CD4-positive, alpha-beta T cell (primary cell): ENCODE measurements around the gene CBFA2T3. TPM values are rescaled to one million over a fixed set of nuclear protein-coding genes. Genes with fewer than 3 reads are reported as not detected.
"Not testable (repeated sequence)": the region's sequence is repeated elsewhere in the genome, so short reads cannot be mapped to it uniquely, and the experiment has no call there.

Source experiments
- ATAC-seq: fragments of 200-7000 bp; cut with Tn5 transposase; one replicate; pipeline ENCODE4 v1.10.0; 2022; ENCODE audit warnings: mild to moderate bottlenecking; ENCODE audit not compliant: poor library complexity
- CTCF ChIA-PET: fragments of 350-600 bp; sonication (Branson Sonifier 250); formaldehyde crosslinking; loops from one replicate; lab custom pipeline; 2021; ENCODE audit warnings: antibody characterized with exemption, inconsistent platforms; lab: Charles Lee
- POLR2A ChIA-PET: fragments of 350-600 bp; sonication (Branson Sonifier 250); formaldehyde crosslinking; loops from one replicate; lab custom pipeline; 2021; ENCODE audit warnings: antibody characterized with exemption, inconsistent platforms; lab: Charles Lee
- DNase-seq, 14 experiments: peaks; one replicate each; pipeline ENCODE4 v3.0.0-alpha.2; 2013 to 2020; ENCODE audit warnings: mixed read lengths in 2 of 14
- H3K27ac ChIP-seq, 2 donors: one replicate each; pipeline versions ENCODE4 v1.5.1 to v1.7.0; 2013; ENCODE audit warnings: low read length in 2 of 2, low read depth in 1 of 2, mild to moderate bottlenecking in 1 of 2
- H3K27me3 ChIP-seq, 2 experiments: 1 replicate in 1 of 2; 2 replicates in 1 of 2; pipeline versions ENCODE4 v1.6.1 to v1.7.0; 2013; ENCODE audit warnings: low read length in 2 of 2, control low read depth in 1 of 2, mild to moderate bottlenecking in 1 of 2, moderate library complexity in 1 of 2; ENCODE audit not compliant: insufficient read depth in 2 of 2, control insufficient read depth in 1 of 2
- H3K36me3 ChIP-seq: one replicate; pipeline ENCODE4 v1.6.1; 2013; ENCODE audit warnings: low read length, control low read depth; ENCODE audit not compliant: insufficient read depth
- H3K4me1 ChIP-seq: one replicate; pipeline ENCODE4 v1.6.1; 2013; ENCODE audit warnings: low read length, control low read depth; ENCODE audit not compliant: insufficient read depth
- H3K4me3 ChIP-seq: one replicate; pipeline ENCODE4 v1.5.1; 2013; ENCODE audit warnings: mild to moderate bottlenecking, low read length, moderate library complexity
- H3K9me3 ChIP-seq, 2 experiments: 1 replicate in 1 of 2; 2 replicates in 1 of 2; pipeline versions ENCODE4 v1.6.1 to v1.7.0; 2013; ENCODE audit warnings: low read length in 2 of 2, mild to moderate bottlenecking in 2 of 2, control low read depth in 1 of 2, moderate library complexity in 1 of 2; ENCODE audit not compliant: control insufficient read depth in 1 of 2, insufficient read depth in 1 of 2
- H3K27ac Mint-ChIP-seq: one replicate; pipeline ENCODE4 v1.8.0; 2020; ENCODE audit warnings: mixed read lengths
- H3K27me3 Mint-ChIP-seq: one replicate; pipeline ENCODE4 v1.8.0; 2021; ENCODE audit warnings: mixed read lengths
- H3K36me3 Mint-ChIP-seq: one replicate; pipeline ENCODE4 v1.8.0; 2021; ENCODE audit warnings: low read depth, mixed read lengths
- H3K4me1 Mint-ChIP-seq: one replicate; pipeline ENCODE4 v1.8.0; 2021; ENCODE audit warnings: low read depth, mixed read lengths
- H3K4me3 Mint-ChIP-seq: one replicate; pipeline ENCODE4 v1.8.0; 2020; ENCODE audit warnings: mild to moderate bottlenecking, mixed read lengths
- H3K9me3 Mint-ChIP-seq: one replicate; pipeline ENCODE4 v1.8.0; 2020; ENCODE audit warnings: mixed read lengths
- intact Hi-C, 2 experiments: fragments of 100-400 bp; cut with DNase I in 1 of 2; cut with micrococcal nuclease in 1 of 2; formaldehyde crosslinking; loops; one replicate each; pipeline versions ENCODE4 v1.15.1 to v1.9.0; 2023 to 2025; cut with DNase I, micrococcal nuclease
- total RNA-seq, 174 experiments: library from RNA in 2 of 174; stranded (reverse) in 2 of 174; gene quantifications; one replicate each; pipeline ENCODE4 v1.2.3 and lab custom pipeline; 2021 to 2026
- TF ChIP-seq, protein P1 (sequence below): fragments of 200-600 bp; IDR thresholded peaks from one replicate; pipeline ENCODE4 v1.8.0; 2022; ENCODE audit warnings: antibody characterized with exemption, mild to moderate bottlenecking

Gene CBFA2T3
- total RNA-seq, 2 experiments from 2014 or later, result 0.80 to 1.6 TPM

DNA sequence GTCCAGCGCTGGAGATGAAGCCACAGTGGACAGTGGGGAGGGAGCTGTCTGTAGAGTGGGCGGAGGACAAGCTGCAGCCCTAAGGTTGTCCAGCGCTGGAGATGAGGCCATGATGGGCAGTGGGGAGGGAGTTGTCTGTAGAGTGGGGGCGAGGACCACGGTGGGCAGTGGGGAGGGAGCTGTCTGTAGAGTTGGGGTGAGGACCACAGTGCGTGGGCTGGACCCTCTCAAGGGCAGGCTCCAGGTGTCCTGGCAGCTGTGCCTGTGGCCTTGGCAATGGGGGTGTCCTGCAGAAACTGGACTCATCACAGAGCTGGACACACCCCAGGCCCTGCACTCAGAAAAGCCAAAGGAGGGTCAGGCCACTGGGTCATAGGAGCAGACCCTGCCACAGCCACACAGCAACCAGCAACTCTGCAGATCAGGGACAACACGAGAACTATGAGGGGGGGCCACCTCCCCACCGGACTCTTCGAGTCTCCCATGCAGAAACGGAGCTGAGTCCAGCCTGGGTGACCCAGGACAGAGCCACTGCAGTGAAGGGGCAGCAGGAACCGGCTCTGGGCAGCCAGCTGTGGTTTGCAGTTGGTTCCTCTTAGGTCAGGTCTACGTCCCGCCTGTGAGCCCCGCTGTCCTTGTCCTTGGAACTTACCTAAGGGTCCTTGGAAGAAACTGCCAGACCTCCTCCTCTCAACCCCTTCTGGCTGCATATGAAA lies 33.4 kb upstream of the CBFA2T3 start:
- TF ChIP-seq, protein P1, sequence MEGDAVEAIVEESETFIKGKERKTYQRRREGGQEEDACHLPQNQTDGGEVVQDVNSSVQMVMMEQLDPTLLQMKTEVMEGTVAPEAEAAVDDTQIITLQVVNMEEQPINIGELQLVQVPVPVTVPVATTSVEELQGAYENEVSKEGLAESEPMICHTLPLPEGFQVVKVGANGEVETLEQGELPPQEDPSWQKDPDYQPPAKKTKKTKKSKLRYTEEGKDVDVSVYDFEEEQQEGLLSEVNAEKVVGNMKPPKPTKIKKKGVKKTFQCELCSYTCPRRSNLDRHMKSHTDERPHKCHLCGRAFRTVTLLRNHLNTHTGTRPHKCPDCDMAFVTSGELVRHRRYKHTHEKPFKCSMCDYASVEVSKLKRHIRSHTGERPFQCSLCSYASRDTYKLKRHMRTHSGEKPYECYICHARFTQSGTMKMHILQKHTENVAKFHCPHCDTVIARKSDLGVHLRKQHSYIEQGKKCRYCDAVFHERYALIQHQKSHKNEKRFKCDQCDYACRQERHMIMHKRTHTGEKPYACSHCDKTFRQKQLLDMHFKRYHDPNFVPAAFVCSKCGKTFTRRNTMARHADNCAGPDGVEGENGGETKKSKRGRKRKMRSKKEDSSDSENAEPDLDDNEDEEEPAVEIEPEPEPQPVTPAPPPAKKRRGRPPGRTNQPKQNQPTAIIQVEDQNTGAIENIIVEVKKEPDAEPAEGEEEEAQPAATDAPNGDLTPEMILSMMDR, result no peak
- intact Hi-C loops, result loop anchor here (2.0 to 5.0 kb wide), 2 partner anchors 26 to 37 kb away; no protein-coding TSS in a partner anchor
- H3K27ac ChIP-seq, result no peak overlapping the region
- CTCF ChIA-PET, result no interaction called here
- DNase-seq (no peak), ATAC-seq (no peak)
- Mint-ChIP-seq H3K9me3 (peaks cover 2% of the 10 kb centered on the region), H3K4me3 (no peak overlapping the region), H3K4me1 (no peaks in the 10 kb centered on the region), H3K36me3 (no peaks in the 10 kb centered on the region), H3K27me3 (peaks cover 32% of the 10 kb centered on the region), H3K27ac (no peak overlapping the region)
- no peak overlapping the region for H3K4me3 ChIP-seq
- H3K36me3 ChIP-seq, result no peaks in the 10 kb centered on the region
- peaks cover 23 to 28% of the 10 kb centered on the region in 2 experiments for H3K27me3 ChIP-seq
- POLR2A ChIA-PET, result no interaction called here
- no peaks in the 10 kb centered on the region for H3K4me1 ChIP-seq
- H3K9me3 ChIP-seq, result peaks cover 0 to 33% of the 10 kb centered on the region in 2 experiments

GRCh38 chr16:89009343-89010209 lies 32.6 kb upstream of the CBFA2T3 start:
- Mint-ChIP-seq H3K27me3 (peaks cover 32% of the 10 kb centered on the region), H3K9me3 (peaks cover 2% of the 10 kb centered on the region), H3K36me3 (no peaks in the 10 kb centered on the region), H3K4me1 (no peaks in the 10 kb centered on the region), H3K27ac (no peak overlapping the region), H3K4me3 (no peak overlapping the region)
- Histone ChIP-seq H3K4me3 (no peak overlapping the region), H3K27ac (no peak overlapping the region), H3K27me3 (peaks cover 18 to 26% of the 10 kb centered on the region in 2 experiments), H3K36me3 (no peaks in the 10 kb centered on the region), H3K9me3 (peaks cover 0 to 27% of the 10 kb centered on the region in 2 experiments), H3K4me1 (no peaks in the 10 kb centered on the region)
- peak in 8 of 14 experiments; percentile 16 to 69 (median 24) for DNase-seq
- ATAC-seq, result peak; percentile 39
- POLR2A ChIA-PET, result no interaction called here
- TF ChIP-seq, protein P1, result no peak
- CTCF ChIA-PET, result no interaction called here
- intact Hi-C loops, result loop anchor here (2.0 to 5.0 kb wide), 2 partner anchors 27 to 38 kb away; no protein-coding TSS in a partner anchor

DNA sequence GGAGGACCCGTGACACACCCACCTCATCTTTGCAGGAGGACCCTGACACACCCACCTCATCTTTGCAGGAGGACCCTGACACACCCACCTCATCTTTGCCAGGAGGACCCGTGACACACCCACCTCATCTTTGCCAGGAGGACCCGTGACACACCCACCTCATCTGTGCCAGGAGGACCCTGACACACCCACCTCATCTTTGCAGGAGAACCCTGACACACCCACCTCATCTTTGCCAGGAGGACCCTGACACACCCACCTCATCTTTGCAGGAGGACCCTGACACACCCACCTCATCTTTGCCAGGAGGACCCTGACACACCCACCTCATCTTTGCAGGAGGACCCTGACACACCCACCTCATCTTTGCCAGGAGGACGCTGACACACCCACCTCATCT lies 31.8 kb upstream of the CBFA2T3 start:
- H3K27ac ChIP-seq, H3K4me1 ChIP-seq, H3K27ac Mint-ChIP-seq, CTCF ChIA-PET, H3K4me1 Mint-ChIP-seq, DNase-seq, intact Hi-C loops, H3K9me3 Mint-ChIP-seq, ATAC-seq, H3K36me3 ChIP-seq, H3K4me3 Mint-ChIP-seq, POLR2A ChIA-PET, H3K36me3 Mint-ChIP-seq, H3K4me3 ChIP-seq: not testable (repeated sequence)
- Histone ChIP-seq H3K9me3 (peaks cover 0 to 27% of the 10 kb centered on the region in 2 experiments), H3K27me3 (peaks cover 18 to 22% of the 10 kb centered on the region in 2 experiments)
- peaks cover 37% of the 10 kb centered on the region for H3K27me3 Mint-ChIP-seq
